NOMO-1 treated with DMSO at 0.1 percent for 48 hours (cell line): ENCODE measurements around the gene SPOCK1.
A peak's percentile ranks its signal among the peaks of the same experiment; 100 is the strongest.
"Not testable (repeated sequence)": the region's sequence is repeated elsewhere in the genome, so short reads cannot be mapped to it uniquely, and the experiment has no call there.

ENCODE experiments used
- DNase-seq: peaks from one replicate; lab custom pipeline; 2025; ENCODE audit not compliant: unreplicated experiment; lab: John Stamatoyannopoulos, UW

The SPOCK1 gene

GRCh38 chr5:137498736-137499505 lies at the start of gene SPOCK1:
Gene SPOCK1, minus strand, starts transcription at chr5:137499326.
- DNase-seq: peak; percentile 73

- no peak for DNase-seq
Observed at GRCh38 chr5:137545956-137546355, 46.8 kb upstream of the SPOCK1 start.

- not testable (repeated sequence) for DNase-seq
Observed at GRCh38 chr5:137535449-137535848, 36.3 kb upstream of the SPOCK1 start.

GRCh38 chr5:137533963-137534362 lies 34.8 kb upstream of the SPOCK1 start:
- no peak for DNase-seq

GRCh38 chr5:137531266-137531665 lies 32.1 kb upstream of the SPOCK1 start:
- no peak for DNase-seq

GRCh38 chr5:137521246-137521645 lies 22.1 kb upstream of the SPOCK1 start:
- no peak for DNase-seq

- DNase-seq: no peak
Observed at GRCh38 chr5:137516961-137517360, 17.8 kb upstream of the SPOCK1 start.

- no peak for DNase-seq
Observed at GRCh38 chr5:137516251-137516797, 17.2 kb upstream of the SPOCK1 start.

GRCh38 chr5:137515238-137515637 lies 16.1 kb upstream of the SPOCK1 start:
- no peak for DNase-seq

- DNase-seq: no peak
Observed at GRCh38 chr5:137510671-137511070, 11.5 kb upstream of the SPOCK1 start.

GRCh38 chr5:137507150-137507549 lies 8.0 kb upstream of the SPOCK1 start:
- DNase-seq: no peak

GRCh38 chr5:137506296-137506695 lies 7.2 kb upstream of the SPOCK1 start:
- DNase-seq: no peak

GRCh38 chr5:137504916-137505315 lies 5.8 kb upstream of the SPOCK1 start:
- no peak for DNase-seq

- DNase-seq: no peak
Observed at GRCh38 chr5:137503456-137503855, 4.3 kb upstream of the SPOCK1 start.

GRCh38 chr5:137502632-137503031 lies 3.5 kb upstream of the SPOCK1 start:
- no peak for DNase-seq

- no peak for DNase-seq
Observed at GRCh38 chr5:137501846-137502406, 2.8 kb upstream of the SPOCK1 start.

- DNase-seq: no peak
Observed at GRCh38 chr5:137501226-137501625, 2.1 kb upstream of the SPOCK1 start.

GRCh38 chr5:137500615-137501225 lies 1.6 kb upstream of the SPOCK1 start:
- DNase-seq: peak; percentile 10

- DNase-seq: not testable (repeated sequence)
Observed at GRCh38 chr5:137499506-137499847, 351 bp upstream of the SPOCK1 start.

- no peak for DNase-seq
Observed at GRCh38 chr5:137498301-137498735, 808 bp downstream of the SPOCK1 start.

GRCh38 chr5:137497396-137498290 lies 1.5 kb downstream of the SPOCK1 start:
- DNase-seq: no peak
